IMR-90 (cell line): ENCODE measurements around the gene GSN. TPM values are rescaled to one million over a fixed set of nuclear protein-coding genes. Genes with fewer than 3 reads are reported as not detected.

Experiments
- ATAC-seq: fragments of 200-7000 bp; cut with Tn5 transposase; 2 replicates; pipeline ENCODE4 v1.9.1; 2020; ENCODE audit warnings: low read depth, mild to moderate bottlenecking, moderate library complexity
- BruUV-seq: library from RNA; stranded (reverse); fragments of 400-500 nt; replicated peaks from 2 replicates; lab custom pipeline; 2021; lab: Mats Ljungman, UMichigan
- CTCF ChIA-PET: fragments of 300-600 bp; formaldehyde crosslinking; extraction: SDS; loops from one replicate; lab custom pipeline; 2021; ENCODE audit warnings: antibody characterized with exemption; lab: Yijun Ruan, JAX
- POLR2A ChIA-PET: fragments of 300-600 bp; sonication (Branson Sonifier 250); formaldehyde crosslinking; loops from one replicate; lab custom pipeline; 2022; ENCODE audit warnings: antibody characterized with exemption; ENCODE audit not compliant: unreplicated experiment; lab: Charles Lee
- DNase-seq: peaks from one replicate; pipeline ENCODE4 v3.0.0; 2013
- H2AFZ ChIP-seq: replicated peaks from 2 replicates; pipeline ENCODE3; 2013; ENCODE audit warnings: low read length, mild to moderate bottlenecking; ENCODE audit not compliant: poor library complexity
- H2AK5ac ChIP-seq: 2 replicates; pipeline ENCODE4 v1.6.1; 2013; ENCODE audit warnings: low read depth, low read length, inconsistent platforms
- H2AK9ac ChIP-seq: replicated peaks from 2 replicates; pipeline ENCODE3; 2013; ENCODE audit warnings: mild to moderate bottlenecking, low read depth, low read length, moderate library complexity; ENCODE audit not compliant: poor library complexity
- H2BK120ac ChIP-seq: 2 replicates; pipeline ENCODE4 v1.6.1; 2013; ENCODE audit warnings: low read depth, low read length, inconsistent platforms
- H2BK15ac ChIP-seq: 3 replicates; pipeline ENCODE4 v1.6.1; 2013; ENCODE audit warnings: low read depth, low read length, inconsistent platforms
- H2BK20ac ChIP-seq: 2 replicates; pipeline ENCODE4 v1.6.1; 2013; ENCODE audit warnings: low read depth, mild to moderate bottlenecking, inconsistent platforms, low read length, moderate library complexity
- H2BK5ac ChIP-seq: 2 replicates; pipeline ENCODE4 v1.6.1; 2013; ENCODE audit warnings: mild to moderate bottlenecking, low read depth, low read length, inconsistent platforms; ENCODE audit not compliant: poor library complexity, severe bottlenecking
- H3K14ac ChIP-seq: replicated peaks from 2 replicates; pipeline ENCODE4 v1.6.1; 2013; ENCODE audit warnings: low read depth, low read length, inconsistent platforms
- H3K18ac ChIP-seq: 2 replicates; pipeline ENCODE4 v1.6.1; 2013; ENCODE audit warnings: low read depth, low read length, control low read depth
- H3K23ac ChIP-seq: 2 replicates; pipeline ENCODE4 v1.6.1; 2013; ENCODE audit warnings: low read depth, low read length, inconsistent platforms
- H3K27ac ChIP-seq: 2 replicates; pipeline ENCODE4 v1.5.1; 2013; ENCODE audit warnings: mild to moderate bottlenecking, control low read depth, low read length; ENCODE audit not compliant: insufficient read depth
- H3K27me3 ChIP-seq: 2 replicates; pipeline ENCODE4 v1.6.1; 2013; ENCODE audit warnings: low read length; ENCODE audit not compliant: control insufficient read depth, insufficient read depth
- H3K36me3 ChIP-seq: 2 replicates; pipeline ENCODE4 v1.6.1; 2013; ENCODE audit warnings: low read length, mixed read lengths; ENCODE audit not compliant: control insufficient read depth, insufficient read depth
- H3K4ac ChIP-seq: 2 replicates; pipeline ENCODE4 v1.6.1; 2013; ENCODE audit warnings: low read depth, low read length, inconsistent platforms
- H3K4me1 ChIP-seq: 2 replicates; pipeline ENCODE4 v1.6.1; 2013; ENCODE audit warnings: low read length, mixed read lengths; ENCODE audit not compliant: control insufficient read depth, insufficient read depth
- H3K4me2 ChIP-seq: 2 replicates; pipeline ENCODE4 v1.6.1; 2013; ENCODE audit warnings: low read depth, mild to moderate bottlenecking, control low read depth, low read length, moderate library complexity
- H3K4me3 ChIP-seq: 2 replicates; pipeline ENCODE4 v1.5.1; 2013; ENCODE audit warnings: low read depth, mild to moderate bottlenecking, control low read depth, low read length, moderate library complexity; ENCODE audit not compliant: insufficient read depth
- H3K56ac ChIP-seq: 2 replicates; pipeline ENCODE4 v1.6.1; 2013; ENCODE audit warnings: low read length, inconsistent platforms; ENCODE audit not compliant: insufficient read depth; ENCODE audit errors: extremely low read depth
- H3K79me1 ChIP-seq, 2 experiments: 2 replicates each; pipeline ENCODE4 v1.6.1; 2013; ENCODE audit warnings: low read length in 2 of 2, inconsistent platforms in 1 of 2, low read depth in 1 of 2
- H3K9ac ChIP-seq: 2 replicates; pipeline ENCODE4 v1.6.1; 2013; ENCODE audit warnings: low read depth, low read length, control low read depth
- H3K9me1 ChIP-seq: 2 replicates; pipeline ENCODE4 v1.6.1; 2013; ENCODE audit warnings: low read length, inconsistent platforms; ENCODE audit not compliant: insufficient read depth
- H3K9me3 ChIP-seq: 2 replicates; pipeline ENCODE4 v1.6.1; 2013; ENCODE audit warnings: low read length; ENCODE audit not compliant: control insufficient read depth, insufficient read depth
- H4K20me1 ChIP-seq: 2 replicates; pipeline ENCODE4 v1.6.1; 2013; ENCODE audit warnings: low read length, inconsistent platforms; ENCODE audit not compliant: insufficient read depth
- H4K5ac ChIP-seq: 2 replicates; pipeline ENCODE4 v1.6.1; 2013; ENCODE audit warnings: mild to moderate bottlenecking, low read depth, low read length, control low read depth
- H4K8ac ChIP-seq, 2 experiments: 2 replicates each; pipeline ENCODE4 v1.6.1; 2013; ENCODE audit warnings: low read depth in 2 of 2, low read length in 2 of 2, control low read depth in 1 of 2, inconsistent platforms in 1 of 2
- H4K91ac ChIP-seq: 2 replicates; pipeline ENCODE4 v1.6.1; 2013; ENCODE audit warnings: low read depth, low read length, inconsistent platforms; ENCODE audit not compliant: insufficient read depth
- BHLHE40 ChIP-seq: fragments of 150-350 bp; IDR thresholded peaks from 2 replicates; pipeline ENCODE4 v1.6.1; 2016; ENCODE audit warnings: mild to moderate bottlenecking, low read depth, low read length
- CEBPB ChIP-seq: IDR thresholded peaks from 2 replicates; pipeline ENCODE4 v1.6.1; 2012; ENCODE audit warnings: low read depth, low read length, improper control_type of control experiment
- CHD1 ChIP-seq: IDR thresholded peaks from 2 replicates; pipeline ENCODE4 v1.6.1; 2012; ENCODE audit warnings: low read depth, low read length, improper control_type of control experiment
- CTCF ChIP-seq: conservative IDR thresholded peaks from 2 replicates; pipeline ENCODE4 v1.5.1; 2012; ENCODE audit warnings: mild to moderate bottlenecking, low read depth, low read length, improper control_type of control experiment
- ELK1 ChIP-seq: fragments of 150-350 bp; IDR thresholded peaks from 2 replicates; pipeline ENCODE4 v1.6.1; 2016; ENCODE audit warnings: low read depth, mild to moderate bottlenecking, low read length, moderate library complexity, borderline replicate concordance
- FOS ChIP-seq: fragments of 150-350 bp; IDR thresholded peaks from 2 replicates; pipeline ENCODE4 v1.6.1; 2016; ENCODE audit warnings: low read depth, low read length
- MAFK ChIP-seq: IDR thresholded peaks from 2 replicates; pipeline ENCODE4 v1.6.1; 2012; ENCODE audit warnings: low read depth, low read length, improper control_type of control experiment
- MAZ ChIP-seq: IDR thresholded peaks from 2 replicates; pipeline ENCODE4 v1.6.1; 2012; ENCODE audit warnings: low read depth, mild to moderate bottlenecking, low read length, improper control_type of control experiment, moderate library complexity, borderline replicate concordance
- MXI1 ChIP-seq: IDR thresholded peaks from 2 replicates; pipeline ENCODE4 v1.6.1; 2012; ENCODE audit warnings: low read depth, mild to moderate bottlenecking, low read length, moderate library complexity, borderline replicate concordance
- NFE2L2 ChIP-seq: fragments of 150-350 bp; IDR thresholded peaks from 2 replicates; pipeline ENCODE4 v1.6.1; 2016; ENCODE audit warnings: low read depth, mild to moderate bottlenecking, low read length
- POLR2A ChIP-seq: IDR thresholded peaks from 2 replicates; pipeline ENCODE4 v1.6.1; 2012; ENCODE audit warnings: mild to moderate bottlenecking, low read depth, low read length
- RAD21 ChIP-seq: IDR thresholded peaks from 2 replicates; pipeline ENCODE4 v1.6.1; 2012; ENCODE audit warnings: low read length, improper control_type of control experiment
- RCOR1 ChIP-seq: IDR thresholded peaks from 2 replicates; pipeline ENCODE4 v1.6.1; 2012; ENCODE audit warnings: mild to moderate bottlenecking, low read length, improper control_type of control experiment; ENCODE audit not compliant: insufficient replicate concordance
- RFX5 ChIP-seq: IDR thresholded peaks from 2 replicates; pipeline ENCODE4 v1.8.0; 2012; ENCODE audit warnings: low read depth, mild to moderate bottlenecking, low read length, moderate library complexity
- SMC3 ChIP-seq: fragments of 150-350 bp; IDR thresholded peaks from 2 replicates; pipeline ENCODE4 v1.6.1; 2016; ENCODE audit warnings: low read depth, mild to moderate bottlenecking, antibody characterized with exemption, low read length, moderate library complexity
- WGBS, 2 experiments: methylation state at CpG; one replicate each; pipeline versions ENCODE4 v1.1.5 to v1.1.7; 2013; ENCODE audit warnings: missing lambda C conversion rate in 2 of 2; ENCODE audit not compliant: insufficient read length in 1 of 2; ENCODE audit errors: extremely low coverage in 2 of 2; 5-methylcytosine and 5-hydroxymethylcytosine counted together
- dilution Hi-C: fragments of 300-500 bp; cut with HindIII; formaldehyde crosslinking; loops from one replicate; pipeline ENCODE4 v1.14.3; 2018; ENCODE audit warnings: low sequenced_read_pairs; ENCODE audit not compliant: unreplicated experiment
- in situ Hi-C: fragments of 300-500 bp; cut with MboI; formaldehyde crosslinking; loops from 3 replicates; pipeline ENCODE4 v1.14.3; 2019; ENCODE audit warnings: low sequenced_read_pairs, inconsistent platforms, mixed read lengths
- intact Hi-C: fragments of 100-400 bp; cut with micrococcal nuclease; formaldehyde crosslinking; loops from 2 replicates; pipeline ENCODE4 v1.10.0; 2022
- polyA plus RNA-seq, 3 experiments: library from polyadenylated mRNA; depleted of rRNA; stranded (reverse); fragments of >200 nt; gene quantifications; 2 replicates each; pipeline ENCODE4 v1.2.3, GENCODE V29; 2012; ENCODE audit warnings: low replicate concordance in 1 of 3
- total RNA-seq: library from RNA; depleted of rRNA; stranded (reverse); fragments of >200 nt; gene quantifications from 2 replicates; pipeline ENCODE4 v1.2.3, GENCODE V29; 2012
- TF ChIP-seq, protein P1 (sequence below): fragments of 150-350 bp; IDR thresholded peaks from 2 replicates; pipeline ENCODE4 v1.6.1; 2017; ENCODE audit warnings: mild to moderate bottlenecking, antibody characterized with exemption, low read length, low read depth

Gene GSN
- total and polyA plus RNA-seq, 2 of the 4 experiments (the other 2 are of a cell fraction), result 495 to 547 TPM

GRCh38 chr9:121268598-121268850 is 562 bp downstream of the GSN start:
- peak overlapping the region; percentile 86 for H3K14ac ChIP-seq
- no CpG with 5 or more reads among the region's 5 CpGs for WGBS, 2 experiments
- peak overlapping the region; percentile 7 for H3K18ac ChIP-seq
- no TSS peak for BruUV-seq
- peaks cover 2% of the 10 kb centered on the region; the same call in 1 of the 2 replicates for H3K36me3 ChIP-seq
- H3K9ac ChIP-seq, result peak overlapping the region; percentile 79
- no peaks in the 10 kb centered on the region for H3K27me3 ChIP-seq
- POLR2A ChIA-PET, result interaction anchor here (0.6 to 0.9 kb wide), 2 partner anchors 10 to 15 kb away, joined by 4 to 5 read pairs; no protein-coding TSS in a partner anchor
- H2BK15ac ChIP-seq, result peak overlapping the region; percentile 11; the same call in 1 of the 3 replicates
- H3K23ac ChIP-seq, result peak overlapping the region; percentile 92
- peaks cover 25% of the 10 kb centered on the region for H3K4me1 ChIP-seq
- intact Hi-C loops (loop anchor here (2.0 kb wide), 1 partner anchor 46 kb away; no protein-coding TSS in a partner anchor), dilution Hi-C loops (no loop called here), in situ Hi-C loops (no loop called here)
- peak overlapping the region; percentile 95 for H2AK9ac ChIP-seq
- H4K5ac ChIP-seq, result peak overlapping the region; percentile 25
- H3K4me2 ChIP-seq, result peak overlapping the region; percentile 94
- peak overlapping the region; percentile 18 to 77; a peak in 2 of 4 replicates for H4K8ac ChIP-seq
- peak; percentile 6 for ATAC-seq
- H2BK120ac ChIP-seq, result peak overlapping the region; percentile 89
- peak overlapping the region; percentile 86 for H3K27ac ChIP-seq
- peak overlapping the region; percentile 92; the same call in 1 of the 2 replicates for H3K56ac ChIP-seq
- H3K79me1 ChIP-seq, result peaks cover 21 to 56% of the 10 kb centered on the region in 2 experiments
- H2BK5ac ChIP-seq, result peak overlapping the region; percentile 89
- H4K20me1 ChIP-seq, result peaks cover 17% of the 10 kb centered on the region
- no peaks in the 10 kb centered on the region for H3K9me3 ChIP-seq
- peak overlapping the region; percentile 91 for H3K4me3 ChIP-seq
- CTCF ChIA-PET, result interaction anchor here (0.9 to 2.1 kb wide), 4 partner anchors 22 to 131 kb away, joined by 3 to 8 read pairs (median 5); no protein-coding TSS in a partner anchor
- TF ChIP-seq SMC3 (no peak), POLR2A (no peak), MAFK (no peak), RAD21 (no peak), BHLHE40 (no peak), RFX5 (no peak), CHD1 (no peak), FOS (no peak), MXI1 (no peak), RCOR1 (no peak), CEBPB (no peak), ELK1 (no peak), NFE2L2 (no peak), CTCF (no peak), MAZ (no peak)
- TF ChIP-seq, protein P1, sequence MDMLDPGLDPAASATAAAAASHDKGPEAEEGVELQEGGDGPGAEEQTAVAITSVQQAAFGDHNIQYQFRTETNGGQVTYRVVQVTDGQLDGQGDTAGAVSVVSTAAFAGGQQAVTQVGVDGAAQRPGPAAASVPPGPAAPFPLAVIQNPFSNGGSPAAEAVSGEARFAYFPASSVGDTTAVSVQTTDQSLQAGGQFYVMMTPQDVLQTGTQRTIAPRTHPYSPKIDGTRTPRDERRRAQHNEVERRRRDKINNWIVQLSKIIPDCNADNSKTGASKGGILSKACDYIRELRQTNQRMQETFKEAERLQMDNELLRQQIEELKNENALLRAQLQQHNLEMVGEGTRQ, result no peak
- H2BK20ac ChIP-seq, result peak overlapping the region; percentile 74; the same call in 1 of the 2 replicates
- peak overlapping the region; percentile 79 for H4K91ac ChIP-seq
- H2AFZ ChIP-seq, result peak overlapping the region; percentile 87
- peaks cover 25% of the 10 kb centered on the region for H3K9me1 ChIP-seq
- peak overlapping the region; percentile 94 for H3K4ac ChIP-seq
- no peak for DNase-seq
- peak overlapping the region; percentile 89 for H2AK5ac ChIP-seq
